Cerebellar cortex (tissue), 1 donor: ENCODE measurements around the gene CCNQ.

Experiments
- DNase-seq: peaks from one replicate; pipeline ENCODE4 v3.0.0-alpha.2; 2015; ENCODE audit warnings: low spot score

CCNQ gene

DNA sequence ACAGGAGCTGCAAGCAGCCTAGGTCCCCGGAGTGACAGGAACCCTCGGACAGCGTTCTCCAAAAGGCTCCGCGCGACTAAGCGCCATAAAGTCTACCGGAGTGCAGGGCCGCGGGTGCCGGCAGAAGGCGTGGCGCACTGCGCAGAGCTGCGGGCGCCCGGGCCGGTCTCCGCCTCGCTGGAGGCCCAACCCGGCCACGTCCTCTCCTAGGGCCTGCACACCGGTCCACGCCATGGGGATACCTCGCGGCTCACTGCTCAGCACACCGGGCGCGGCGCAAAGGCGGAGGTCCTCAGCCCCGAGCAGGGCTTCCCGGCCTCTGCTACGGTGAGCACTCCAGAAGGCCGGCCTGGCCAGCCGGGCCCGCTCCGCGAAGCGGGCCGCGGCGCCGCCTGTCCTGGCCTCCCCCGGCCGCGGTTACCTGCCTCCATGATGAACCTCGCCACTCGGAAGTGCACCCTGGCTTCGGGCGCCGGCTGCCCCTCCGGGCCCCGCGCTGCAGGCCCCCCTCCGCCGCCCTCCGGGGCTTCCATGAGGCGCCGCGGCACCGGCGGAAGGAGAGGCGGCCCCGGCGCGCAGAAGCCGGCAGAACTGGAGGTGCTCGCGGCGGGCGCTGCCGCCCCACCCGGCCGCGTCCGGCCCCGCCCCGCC is at the start of gene CCNQ:
CCNQ (minus strand) TSS at position 599 of the 651 bp plus-strand sequence; CDS start at position 533, 66 bp downstream.
- DNase-seq: no peak

DNA sequence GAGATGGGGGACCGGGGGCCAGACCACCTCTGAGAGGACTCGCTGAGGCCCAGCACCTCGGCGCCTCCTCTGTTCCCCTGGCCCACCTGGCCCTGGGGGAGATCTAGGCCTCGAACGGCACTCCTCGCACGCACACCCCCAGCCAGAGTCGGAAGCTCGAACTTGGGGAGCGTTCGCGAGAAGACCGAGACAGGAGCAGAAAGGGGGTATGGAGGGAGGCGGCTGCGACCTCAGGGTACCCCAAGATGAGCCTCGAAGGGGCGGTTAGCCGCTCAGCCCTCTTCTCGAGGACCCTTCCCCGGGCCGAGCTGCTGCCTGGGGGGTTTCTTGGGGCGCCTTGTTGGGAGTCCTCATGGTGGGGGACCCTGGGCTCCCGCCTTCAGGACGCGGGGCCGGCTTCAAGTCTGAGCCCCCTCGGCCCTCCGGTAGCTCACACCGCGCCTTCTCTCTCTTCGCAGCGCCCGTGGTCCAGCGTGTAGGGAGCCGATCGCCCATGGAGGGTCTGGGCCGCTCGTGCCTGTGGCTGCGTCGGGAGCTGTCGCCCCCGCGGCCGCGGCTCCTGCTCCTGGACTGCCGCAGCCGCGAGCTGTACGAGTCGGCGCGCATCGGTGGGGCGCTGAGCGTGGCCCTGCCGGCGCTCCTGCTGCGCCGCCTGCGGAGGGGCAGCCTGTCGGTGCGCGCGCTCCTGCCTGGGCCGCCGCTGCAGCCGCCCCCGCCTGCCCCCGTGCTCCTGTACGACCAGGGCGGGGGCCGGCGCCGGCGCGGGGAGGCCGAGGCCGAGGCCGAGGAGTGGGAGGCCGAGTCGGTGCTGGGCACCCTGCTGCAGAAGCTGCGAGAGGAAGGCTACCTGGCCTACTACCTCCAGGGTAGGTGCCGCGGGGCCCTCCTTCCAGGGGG is 48.8 kb upstream of the CCNQ start:
- no peak for DNase-seq

DNA sequence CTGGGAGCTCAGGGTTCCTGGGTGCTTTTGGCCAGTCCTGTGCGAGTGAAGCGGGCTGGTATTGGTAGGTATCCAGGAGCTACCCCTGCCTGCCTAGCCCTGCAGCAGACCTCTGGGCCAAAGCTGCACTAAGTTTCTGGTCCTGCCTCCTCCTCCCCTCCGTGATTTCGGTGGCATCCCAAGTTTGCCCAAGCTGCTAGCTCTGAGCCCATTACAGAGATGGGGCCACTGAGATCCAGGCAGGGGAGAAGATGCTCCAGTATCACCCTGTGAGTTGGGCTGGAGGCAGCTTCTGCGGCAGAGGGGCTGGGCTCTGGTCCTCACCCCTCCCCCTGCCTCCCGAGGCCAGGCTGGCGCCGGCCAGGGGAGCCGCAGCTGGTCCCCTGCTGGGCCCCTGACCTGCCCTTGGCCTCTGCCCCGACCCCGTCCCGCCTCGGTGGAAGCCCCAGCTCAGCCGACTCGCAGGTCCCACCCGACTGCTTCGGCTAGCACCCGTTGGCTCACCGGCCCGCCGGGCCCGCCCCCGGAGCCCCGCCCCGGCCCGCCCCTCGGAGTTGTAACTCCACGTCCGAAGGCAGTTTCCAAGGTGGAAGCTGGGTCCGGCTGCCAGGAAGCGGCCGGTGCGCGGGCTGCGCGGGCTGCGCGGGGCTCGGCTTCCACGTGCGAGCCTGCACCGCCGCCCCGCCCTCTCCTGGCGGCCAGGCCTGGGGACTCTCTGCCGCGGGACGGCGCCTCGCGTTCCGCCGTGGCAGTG is 47.9 kb upstream of the CCNQ start, which contains the start of gene DUSP9:
DUSP9 (plus strand) TSS at position 584 of the 754 bp plus-strand sequence. CDS start 751 bp downstream, outside the sequence.
- DNase-seq: no peak

DNA sequence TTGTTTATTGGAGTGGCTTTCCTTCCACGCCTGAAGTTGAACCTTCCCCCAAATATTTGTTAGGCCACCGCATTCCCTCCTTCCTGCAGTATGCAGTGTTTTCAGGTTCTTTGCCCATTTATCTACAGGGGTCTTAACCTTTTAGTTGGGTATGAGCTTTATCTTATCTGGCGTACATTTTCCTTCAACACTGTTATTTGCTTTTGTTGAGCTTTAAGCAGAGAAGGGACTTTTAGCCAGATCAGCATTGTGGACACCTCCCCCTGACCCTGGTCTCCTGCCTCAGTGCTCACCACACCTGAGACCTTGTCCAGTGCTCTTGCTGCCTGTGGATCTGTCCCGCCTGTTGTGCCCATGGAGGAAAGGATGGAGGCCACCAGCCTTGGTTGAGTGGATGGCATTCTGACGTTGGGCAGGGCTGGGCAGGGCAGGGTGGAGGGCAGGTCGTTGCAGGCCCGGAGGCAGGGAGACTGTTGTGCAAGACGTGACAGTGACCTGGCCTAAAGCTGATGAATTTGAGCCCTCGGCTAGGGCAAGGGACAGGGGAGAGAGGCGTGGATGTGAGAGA is 47.1 kb upstream of the CCNQ start:
- no peak for DNase-seq

DNA sequence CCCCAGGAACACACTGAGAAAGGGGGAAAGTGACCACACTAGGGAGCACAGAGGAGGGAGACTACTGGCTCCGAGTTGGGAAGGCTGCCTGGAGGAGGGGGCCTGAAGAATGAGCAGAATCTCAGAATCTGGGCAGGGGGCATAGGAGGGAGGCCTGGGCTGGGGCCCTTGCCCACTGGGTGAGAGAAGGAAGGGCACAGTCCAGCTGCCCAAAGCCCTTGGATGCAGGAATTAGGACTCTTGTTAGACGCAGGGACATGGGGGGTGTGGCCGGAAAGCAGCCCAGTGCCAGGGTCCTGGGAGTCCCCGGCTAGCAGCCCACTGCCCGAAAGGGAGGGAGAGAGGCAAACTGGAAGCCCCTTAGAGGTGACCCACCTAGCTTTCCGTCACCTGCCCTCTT is 46.2 kb upstream of the CCNQ start:
- no peak for DNase-seq

DNA sequence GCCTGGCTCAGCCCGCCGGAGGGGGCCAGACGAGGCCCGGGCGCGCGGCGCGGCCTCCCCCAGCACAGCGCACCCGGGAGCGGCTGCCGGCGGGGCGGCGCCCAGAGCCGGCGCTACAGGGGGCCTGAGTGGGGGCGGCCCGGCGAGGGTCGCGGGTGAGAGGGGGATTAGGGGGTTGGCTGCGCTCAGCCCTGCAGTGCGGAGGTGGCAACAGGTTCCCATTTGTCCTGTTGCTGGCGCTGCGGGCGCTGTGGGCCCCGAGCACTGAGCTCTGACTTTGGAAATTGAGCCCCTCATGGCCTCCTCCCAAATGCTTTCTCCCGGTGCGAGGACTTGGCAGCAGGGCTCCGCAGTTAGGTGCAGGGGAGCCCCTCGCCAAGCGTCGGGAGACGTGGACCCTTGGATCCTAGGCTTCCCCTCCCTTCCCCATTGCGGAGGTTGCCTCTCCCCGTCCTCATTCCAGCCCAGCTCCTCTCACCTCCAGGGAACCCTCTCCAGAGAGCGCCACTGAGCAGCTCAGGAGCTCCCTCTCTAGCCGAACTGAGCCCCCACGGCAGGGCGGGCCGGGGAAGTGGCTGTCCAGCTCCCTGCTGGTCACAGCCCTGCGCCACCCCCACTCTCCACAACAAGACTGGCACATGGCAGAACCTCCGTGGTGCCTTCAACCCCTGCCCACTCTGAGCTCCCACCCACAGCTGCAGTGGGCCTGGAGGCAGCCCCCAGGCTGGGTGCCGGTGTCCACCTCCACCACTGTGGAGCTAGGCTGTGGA is 45.6 kb upstream of the CCNQ start:
- peak; percentile 20 for DNase-seq

DNA sequence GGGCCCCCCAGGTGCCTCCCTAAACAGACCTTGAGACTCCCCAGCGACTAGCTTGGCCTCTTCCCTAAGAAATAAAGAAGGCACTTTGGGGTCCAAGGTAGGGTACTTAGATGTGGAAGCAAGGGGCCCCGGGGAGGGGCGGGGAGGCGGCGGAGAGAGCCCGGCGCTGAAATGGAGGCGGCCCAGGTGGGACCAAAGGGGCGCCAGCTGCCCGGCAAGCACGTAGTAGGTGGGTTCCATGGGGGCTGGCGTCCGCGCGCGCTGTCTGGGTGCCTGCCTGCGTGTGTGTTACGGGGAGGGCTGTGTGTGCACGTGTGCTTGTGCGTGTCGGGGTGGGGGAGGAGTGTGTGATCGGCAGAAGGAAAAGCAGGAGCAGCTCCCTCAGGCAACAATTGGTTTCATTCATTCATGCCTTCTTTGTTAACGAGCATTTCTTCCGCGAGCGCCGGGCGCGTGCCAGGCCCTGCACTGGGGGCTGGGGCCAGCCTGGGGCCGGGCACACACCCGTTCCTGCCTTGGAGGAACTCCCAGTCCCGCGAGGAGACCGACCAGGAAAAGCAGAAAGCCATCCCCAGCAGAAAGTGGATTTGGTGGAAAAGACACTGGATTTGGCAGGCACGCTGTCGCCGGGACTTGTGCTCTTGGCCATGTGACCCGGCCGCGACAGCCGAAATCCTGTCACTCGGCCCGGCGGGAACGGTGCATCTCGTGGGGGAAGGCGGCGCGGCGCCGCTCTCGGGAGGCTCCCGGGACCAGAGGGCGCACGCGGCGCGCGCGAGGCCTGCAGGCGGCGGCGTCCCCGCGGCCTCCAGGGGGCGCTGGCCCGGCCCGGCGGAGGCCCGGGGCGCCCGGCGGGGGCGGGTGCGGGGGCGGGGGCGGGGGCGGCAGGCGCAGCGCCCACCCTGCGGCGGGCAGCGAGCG is 44.8 kb upstream of the CCNQ start:
- no peak for DNase-seq

DNA sequence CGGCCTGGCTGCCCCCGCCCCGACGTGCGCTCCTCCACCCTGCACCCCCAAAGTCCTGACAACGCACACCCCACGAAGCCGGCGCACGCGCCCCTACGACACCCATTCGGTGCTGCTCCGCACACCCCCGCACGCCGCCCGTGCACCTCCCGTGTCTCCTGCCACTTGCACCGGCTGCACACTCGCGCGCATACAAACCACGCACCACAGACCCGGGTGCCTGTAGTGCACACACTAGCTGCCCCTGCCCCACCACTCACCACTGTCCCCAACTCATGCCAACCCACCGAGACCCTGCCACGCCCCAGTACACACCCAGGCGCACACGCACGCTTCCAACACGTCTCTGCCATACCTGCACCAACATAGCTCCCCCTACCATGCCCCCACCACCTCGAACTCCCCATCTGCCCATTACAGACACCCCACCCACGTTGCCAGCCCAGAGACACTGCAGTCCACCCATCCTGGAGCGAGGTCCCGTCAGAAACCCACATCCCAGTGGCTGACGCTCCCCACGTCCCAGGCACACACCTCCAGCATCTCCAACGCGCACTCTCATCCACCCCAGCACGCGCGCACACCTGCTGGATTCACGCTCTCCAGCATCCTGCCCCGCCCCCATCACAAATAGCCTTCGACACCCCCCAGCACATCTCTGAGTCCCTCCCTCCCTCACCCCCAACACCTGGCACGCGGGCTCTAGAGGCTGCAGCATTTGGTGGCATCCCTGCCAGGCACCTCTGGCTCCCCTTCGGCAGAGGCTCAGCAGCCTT is 43.9 kb upstream of the CCNQ start:
- DNase-seq: no peak

DNA sequence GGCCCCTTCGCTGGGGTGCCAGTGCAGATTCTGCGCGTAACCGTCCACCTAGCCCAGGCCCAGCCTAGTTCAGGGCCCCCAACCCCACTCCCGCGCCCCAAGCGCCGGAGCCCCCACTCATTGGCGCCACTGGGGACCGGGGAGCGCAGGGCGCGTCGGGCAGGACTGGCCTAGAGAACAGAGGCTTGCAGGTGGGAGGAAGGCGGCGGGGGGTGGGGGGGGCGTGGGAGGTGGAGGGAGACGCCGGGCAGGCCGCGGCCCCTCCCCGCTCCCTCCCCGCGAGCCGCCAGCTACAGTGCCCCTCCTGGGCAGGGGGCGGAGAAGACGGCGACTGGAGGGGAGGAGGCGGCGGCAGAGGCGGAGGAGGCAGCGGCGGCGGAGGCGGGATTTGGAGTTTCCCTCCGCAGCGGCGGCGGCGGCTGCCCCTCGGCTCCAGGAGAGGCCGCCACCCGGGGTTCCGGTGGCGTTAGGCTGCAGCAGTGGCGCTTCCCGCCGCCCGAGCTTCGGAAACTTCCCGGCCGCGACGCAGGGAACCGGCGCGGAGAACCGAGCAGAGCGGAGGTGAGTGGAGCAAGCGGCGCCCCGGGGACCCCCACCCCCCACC is 43.2 kb upstream of the CCNQ start:
- no peak for DNase-seq

DNA sequence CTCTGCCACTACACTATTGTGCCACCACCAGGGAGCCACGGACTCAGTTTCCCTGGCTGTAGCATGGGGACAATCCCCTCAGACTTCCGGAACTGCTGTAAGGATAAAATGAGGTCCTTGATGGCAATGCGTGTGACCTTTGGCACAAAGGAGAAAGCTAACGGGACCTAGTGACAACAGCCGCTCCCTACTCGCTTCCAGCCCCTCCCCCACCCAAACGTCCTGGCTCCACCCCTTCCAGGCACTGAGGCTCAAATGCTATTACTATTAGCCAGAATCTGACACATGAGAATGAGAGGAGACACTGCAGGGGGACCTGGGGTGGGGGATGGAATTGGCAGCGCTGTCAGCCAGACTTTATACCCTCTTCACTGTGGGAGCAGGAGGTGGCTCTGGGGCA is 42.7 kb upstream of the CCNQ start:
- DNase-seq: no peak

DNA sequence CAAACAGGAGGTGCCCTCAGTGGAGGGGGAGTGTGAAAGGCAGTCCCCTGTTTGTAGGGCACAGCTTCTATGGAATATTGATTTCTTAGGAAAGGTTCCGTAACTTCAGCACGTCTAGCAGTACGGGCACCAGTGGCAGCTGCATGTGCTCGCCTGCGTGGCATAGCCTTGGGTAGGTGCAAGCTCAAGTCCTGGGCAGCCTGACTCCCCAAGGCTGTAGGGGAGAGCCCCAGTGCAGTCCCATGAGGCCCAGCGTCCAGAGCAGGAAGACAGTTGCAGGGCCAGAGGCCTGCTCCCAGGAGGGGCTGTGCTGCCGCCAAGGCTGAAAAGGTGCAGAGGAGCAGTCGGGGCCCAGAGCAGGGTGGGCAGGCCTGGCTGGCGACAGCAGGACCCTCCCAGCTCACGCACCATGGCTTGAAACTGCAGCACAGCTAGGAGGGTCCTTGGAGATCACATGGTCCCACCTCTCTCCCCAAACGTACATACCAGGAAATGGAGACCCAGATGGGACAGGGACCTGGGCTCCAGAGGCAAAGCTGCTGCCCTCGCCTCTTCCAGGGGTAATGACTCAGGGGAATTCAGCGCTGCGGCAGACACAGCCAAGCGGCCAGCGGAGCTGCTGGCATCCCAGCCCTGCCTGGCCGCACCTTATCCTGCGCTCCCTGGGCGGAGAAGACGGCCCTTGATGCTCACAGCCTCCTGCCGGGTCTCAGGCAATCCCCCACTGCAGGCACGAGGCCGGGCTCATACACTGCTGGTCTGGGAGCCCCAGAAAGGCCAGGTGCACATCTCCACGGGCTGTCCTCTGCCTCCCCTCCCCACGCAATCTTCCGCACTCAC is 42.0 kb upstream of the CCNQ start:
- DNase-seq: no peak

DNA sequence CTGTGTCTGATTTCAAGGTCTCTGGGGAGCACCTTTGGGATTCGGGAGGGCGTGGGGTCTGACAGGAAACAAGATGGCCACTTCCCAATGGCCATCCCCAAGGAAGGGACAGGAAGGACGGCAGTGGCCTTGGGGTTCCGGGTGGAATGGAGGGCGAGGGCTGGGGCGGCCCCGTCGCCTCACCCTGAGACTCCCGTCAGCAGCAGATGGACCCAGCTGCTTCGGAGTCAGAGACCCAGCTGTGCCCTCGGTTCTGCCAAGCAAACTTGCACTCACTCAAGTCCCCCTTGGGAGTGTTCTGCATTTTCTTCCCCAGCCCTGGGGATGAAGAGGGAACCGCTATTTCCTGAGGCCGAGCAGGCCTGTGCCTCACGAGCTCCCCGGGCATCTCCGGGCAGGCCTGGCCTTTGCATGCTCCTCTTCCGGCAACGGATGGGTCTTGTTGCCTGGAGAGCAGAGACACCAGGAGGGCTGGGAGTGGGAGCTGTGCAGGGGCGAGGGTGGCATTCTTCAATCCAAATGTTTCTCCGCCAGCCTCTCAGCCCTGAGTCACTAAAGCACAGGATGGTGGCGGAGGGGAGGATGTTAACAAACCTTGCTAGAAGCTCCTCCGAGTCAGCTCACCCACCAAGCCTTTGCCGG is 41.2 kb upstream of the CCNQ start:
- no peak for DNase-seq

DNA sequence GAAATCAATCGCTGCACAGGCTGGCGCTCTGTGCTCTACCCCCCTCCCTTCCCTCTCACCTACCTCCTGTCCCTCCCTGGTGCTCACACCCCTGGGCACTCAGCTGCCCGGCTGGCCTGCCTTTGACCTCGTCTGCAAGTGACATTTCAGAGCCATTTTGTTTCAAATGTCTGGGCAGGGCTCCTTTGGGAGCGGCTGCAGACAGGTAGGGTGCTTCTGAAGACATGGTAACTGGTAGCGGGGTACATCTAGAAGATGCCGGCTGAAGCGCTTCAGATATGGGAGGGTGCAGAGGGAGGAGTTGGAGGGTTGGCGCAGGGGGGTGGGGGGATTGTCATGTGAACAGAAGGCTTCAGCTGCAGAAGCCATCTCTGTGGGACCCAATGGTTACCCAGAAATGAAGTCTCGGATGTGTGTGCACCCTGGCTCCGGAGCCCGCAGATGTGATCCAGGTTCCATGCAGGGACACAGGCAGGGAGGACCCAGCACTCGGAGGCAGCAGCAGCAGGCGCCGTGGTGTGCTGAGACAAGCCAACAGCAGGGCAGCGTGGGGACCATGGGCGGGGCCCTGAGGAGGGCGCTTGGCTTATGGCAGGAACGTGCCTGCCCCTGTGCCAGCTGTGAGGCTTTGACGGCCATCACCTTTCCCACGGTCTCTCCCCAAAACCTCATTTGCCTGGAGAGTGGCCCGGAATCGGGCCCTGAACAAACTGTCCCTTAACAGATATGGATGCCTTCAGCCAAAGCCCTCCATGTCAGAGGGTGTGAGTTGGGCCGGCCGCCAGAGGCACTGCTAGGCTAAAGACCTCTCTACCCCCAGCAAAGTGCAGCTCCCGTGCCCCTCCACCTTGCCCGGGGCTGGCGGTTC is 40.5 kb upstream of the CCNQ start:
- DNase-seq: no peak

DNA sequence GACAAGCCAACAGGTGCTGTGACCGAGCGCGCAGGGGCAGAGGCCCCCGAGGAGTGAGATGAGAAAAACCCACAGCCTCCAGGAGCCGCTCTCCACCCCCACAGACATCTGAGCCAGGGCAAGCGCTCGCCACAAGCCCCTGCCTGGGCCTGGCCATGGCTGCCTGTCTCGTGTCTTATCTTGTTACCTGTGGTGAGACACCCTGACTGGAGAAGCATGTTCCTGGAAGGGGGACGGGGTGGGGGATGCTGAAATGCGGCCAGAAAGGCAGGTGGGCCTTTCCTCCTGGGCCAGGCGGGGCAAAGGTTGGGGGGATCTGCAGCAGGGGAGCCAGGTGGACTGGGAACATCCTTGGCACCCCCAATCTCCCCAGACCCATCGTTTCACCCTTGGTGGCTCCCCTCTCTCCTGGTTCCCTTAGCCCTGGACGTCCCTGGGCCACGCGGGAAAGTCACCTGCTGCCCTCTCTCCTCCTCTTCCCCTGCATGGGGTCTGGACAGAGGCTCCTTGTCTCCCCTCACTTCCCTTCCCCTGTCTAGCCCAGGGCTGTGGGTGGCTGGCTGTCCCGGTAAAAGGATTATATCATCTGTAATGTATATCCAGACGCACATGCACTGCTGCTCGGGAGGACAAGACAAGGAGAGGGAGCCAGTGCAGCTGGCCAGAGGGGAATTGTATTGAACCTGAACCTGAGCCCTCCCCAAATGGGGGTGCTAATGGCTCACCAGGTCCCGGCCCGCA is 39.7 kb upstream of the CCNQ start:
- DNase-seq: no peak

DNA sequence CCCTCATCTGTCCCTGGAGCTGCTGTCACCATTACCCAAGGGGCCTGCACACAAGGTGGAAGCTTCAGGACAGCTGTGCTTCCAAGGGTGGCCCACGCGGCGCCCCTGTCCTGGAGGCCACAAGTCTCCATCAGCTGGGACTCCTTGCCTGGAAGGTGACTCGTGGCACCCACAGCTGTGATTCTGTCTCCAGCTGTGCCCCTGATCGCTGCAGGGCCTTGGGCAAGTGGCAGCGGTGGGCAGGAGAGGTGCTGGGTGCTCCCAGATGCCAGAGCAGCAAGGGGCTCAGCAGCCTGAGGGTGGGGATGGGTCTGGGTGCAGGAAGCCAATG is 39.1 kb upstream of the CCNQ start:
- DNase-seq: no peak
